Stimulated activated CD4-positive, alpha-beta T cell treated with anti-CD3 and anti-CD28 coated beads, Interleukin-4, amount 100 ng/mL, for 24 hours (primary cell): Measurements from ENCODE around the gene ABHD4.

ENCODE experiments used
- DNase-seq: peaks from one replicate; pipeline ENCODE4 v3.0.0-alpha.2; 2020

Gene ABHD4

DNA sequence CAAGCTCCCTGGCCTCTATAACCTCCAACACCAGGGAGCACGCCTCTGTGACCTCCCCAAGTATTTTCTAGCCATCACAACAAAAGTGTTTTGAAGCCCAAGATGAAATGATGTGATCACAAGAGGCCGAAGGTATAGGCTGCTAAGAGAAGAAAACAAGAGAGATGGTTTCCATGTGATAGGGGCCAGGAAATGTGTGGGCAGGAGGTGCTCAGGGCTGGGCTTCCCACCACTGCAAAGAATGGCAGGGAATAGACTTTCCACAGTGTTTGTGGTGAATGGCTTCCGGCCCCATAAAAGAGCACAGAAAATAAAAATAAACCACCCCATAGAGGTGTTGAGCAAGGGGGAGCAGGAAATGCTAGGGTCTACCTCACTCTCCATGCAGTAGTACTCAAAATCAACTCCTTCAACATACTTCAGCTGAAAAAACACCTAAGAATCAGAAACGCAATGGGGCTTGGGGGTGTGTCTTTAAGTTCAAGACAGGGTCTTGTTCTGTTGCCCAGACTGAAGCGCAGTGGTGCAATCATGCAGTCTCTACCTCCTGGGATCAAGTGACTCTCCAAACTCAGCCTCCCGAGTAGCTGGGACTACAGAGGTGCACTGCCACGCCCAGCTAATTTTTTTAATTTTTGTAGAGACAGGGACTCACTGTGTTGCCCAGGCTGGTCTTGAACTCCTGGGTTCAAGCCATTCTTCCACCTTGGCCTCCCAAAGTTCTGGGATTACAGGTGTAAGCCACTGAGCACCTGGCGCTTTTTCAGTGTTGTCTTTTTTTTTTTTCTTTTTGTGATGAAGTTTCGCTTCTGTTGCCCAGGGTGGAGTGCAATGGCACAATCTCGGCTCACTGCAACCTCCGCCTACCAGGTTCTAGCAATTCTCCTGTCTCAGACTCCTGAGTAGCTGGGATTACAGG is 36.2 kb upstream of the ABHD4 start:
- peak; percentile 79 for DNase-seq

DNA sequence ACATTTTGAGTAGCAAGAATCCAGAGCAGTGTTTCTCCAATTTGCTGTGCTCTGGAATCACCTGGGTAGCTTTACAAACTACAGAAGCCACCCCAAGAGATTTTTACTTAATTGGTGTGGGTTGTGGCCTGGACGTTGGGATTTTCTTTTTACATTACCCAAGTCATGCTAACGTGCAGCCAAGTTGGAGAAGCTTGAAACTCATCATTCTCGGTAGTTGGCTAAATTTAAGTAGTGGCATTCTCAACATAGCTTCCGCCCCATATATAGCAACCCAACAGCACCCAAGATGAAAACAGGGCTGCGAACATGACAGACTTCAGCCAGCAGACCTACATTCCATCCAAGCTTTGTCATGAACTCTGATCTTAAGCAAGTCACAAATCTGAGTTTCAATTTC is 34.1 kb upstream of the ABHD4 start:
- DNase-seq, result no peak

GRCh38 chr14:22564463-22564862 is 33.6 kb upstream of the ABHD4 start:
- DNase-seq, result no peak

DNA sequence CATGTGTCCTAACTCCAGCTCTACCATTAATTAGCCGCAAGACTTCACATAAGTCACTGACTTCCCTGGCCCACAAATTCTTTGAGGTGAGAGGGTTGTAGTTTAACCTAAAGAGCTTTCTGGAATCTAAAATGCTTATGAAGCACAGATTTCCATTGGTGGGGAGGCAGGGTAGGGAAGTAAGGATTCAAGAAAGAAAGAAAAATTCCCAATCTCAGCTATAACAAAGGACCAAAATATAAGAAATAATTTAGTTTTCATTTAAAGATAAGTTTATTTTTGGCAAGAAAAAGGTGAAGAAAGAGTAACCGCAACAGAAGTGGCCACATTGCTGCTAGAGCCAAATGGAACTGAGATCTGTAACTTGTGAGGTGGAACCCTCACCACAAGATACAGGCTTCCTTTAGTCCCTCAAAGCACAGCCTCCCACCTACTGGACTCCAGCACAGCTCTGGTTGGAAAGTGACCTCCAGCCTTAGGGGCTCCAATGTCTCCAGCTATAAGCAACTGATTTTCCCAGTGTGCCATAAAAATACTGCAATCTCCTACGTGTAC is 32.6 kb upstream of the ABHD4 start:
- DNase-seq, result peak; percentile 11

DNA sequence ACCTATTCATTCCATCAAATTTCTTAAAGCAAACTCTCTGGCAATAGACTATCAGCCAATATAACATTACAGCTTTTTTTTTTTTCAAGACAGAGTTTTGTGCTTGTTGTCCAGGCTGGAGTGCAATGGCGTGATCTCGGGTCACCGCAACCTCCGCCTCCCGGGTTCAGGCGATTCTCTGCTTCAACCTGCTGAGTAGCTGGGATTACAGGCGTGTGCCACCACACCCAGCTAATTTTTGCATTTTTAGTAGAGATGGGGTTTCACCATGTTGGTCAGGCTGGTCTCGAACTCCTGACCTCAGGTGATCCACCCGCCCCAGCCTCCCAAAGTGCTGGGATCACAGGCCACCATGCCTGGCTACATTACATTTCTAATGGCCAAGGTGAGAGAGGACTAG is 31.8 kb upstream of the ABHD4 start:
- DNase-seq, result peak; percentile 11

DNA sequence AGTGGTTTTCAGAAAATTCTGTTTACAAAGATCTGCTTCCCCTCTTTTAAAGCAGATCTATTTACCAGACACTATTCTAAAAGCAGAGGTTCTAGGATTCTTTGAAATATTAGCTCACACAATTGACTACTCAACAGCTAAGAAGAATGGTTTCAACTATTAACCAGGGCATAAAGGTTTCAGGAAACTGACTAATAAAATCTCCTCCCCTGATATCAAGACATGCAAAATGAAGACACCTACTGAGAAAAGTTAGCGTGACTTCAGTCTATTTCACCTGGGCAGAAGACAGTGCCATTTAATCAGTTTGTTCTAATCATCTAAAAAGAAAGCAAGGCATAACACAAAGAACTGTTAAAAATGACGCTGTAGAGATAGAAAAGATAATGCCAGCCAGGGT is 31.3 kb upstream of the ABHD4 start:
- DNase-seq, result no peak

DNA sequence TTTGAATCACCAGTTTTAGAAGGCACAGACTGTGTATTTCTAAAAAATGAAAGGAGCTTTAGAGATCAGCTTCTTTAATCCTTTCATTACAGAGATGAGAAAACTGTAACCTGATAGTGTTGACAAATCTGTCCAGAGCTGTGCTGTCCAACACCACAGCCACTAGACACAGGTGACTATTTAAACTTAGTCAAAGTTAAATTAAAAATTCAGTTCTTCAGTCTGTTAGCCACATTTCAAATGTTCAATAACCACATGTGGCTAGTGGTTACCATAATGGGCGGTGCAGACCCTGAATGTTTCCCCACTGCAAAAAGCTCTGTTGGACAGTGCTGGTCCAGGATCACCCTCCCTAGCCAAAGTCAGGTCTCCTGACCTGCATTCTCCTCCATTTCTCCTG is 30.7 kb upstream of the ABHD4 start:
- peak; percentile 7 for DNase-seq

DNA sequence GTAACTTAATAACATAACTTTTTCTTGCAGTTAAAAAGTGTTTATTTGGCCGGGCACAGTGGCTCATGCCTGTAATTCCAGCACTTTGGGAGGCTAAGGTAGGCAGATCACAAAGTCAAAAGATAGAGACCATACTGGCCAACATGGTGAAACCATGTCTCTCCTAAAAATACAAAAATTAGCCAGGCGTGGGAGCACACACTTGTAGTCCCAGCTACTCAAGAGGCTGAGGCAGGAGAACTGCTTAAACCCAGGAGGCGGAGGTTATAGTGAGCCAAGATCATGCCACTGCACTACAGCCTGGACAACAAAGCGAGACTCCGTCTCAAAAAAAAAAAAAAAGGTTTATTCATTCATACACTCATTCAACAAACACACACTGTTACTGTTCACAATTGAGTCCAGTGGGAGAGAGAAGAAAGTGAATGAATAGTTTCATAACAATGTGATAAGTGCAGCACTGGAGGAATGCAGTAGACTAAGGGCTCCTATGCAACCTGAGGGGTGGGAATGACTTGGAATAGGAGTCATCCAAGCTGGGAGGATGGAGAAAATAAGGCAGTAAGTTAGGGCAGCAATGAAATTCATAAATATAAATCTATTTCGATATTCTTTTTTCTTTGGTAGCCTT is 28.9 kb upstream of the ABHD4 start:
- no peak for DNase-seq

GRCh38 chr14:22569737-22570131 is 28.4 kb upstream of the ABHD4 start:
- DNase-seq, result no peak

DNA sequence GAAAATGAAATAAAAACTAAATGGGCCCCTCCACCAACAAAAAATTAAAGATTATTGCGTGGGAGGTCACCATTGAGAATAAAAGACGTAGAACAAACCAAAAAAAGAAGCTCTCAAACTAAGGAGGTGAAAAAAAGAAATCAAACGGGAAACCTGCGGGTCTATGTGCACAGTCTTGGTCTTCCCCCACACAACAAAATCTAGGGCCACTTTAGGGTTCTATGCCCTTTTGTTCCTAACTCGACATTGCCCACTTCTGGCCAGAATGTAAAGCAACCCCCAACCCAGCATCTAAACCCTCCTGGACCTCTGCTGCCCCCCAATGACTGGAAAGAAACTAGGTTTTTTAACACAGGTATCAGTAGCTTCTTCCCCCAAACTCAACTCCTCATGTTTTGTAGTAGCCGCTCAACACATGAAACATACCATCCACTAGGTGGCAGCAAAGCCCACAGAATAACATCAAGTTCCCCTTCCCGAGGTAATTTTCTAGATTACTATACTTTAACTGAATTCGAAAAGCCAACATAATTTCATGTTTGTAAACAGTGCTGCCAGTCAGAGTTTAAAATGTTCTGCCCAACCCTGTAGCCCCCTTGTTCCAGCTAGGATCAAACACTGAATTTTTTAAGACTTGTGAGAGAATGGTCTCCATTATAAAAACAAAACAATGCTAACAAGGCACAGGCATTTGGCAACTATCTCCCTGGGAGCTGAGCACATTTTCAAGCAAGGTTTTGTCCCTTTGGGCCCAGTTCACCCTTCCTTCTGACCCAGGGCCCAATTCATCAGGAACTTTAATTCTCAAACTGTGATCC is 27.8 kb upstream of the ABHD4 start:
- peak; percentile 90 for DNase-seq

- DNase-seq, result no peak
These were observed 25.5 kb upstream of the ABHD4 start for GRCh38 chr14:22572562-22573058.

- DNase-seq, result no peak
These were observed 24.3 kb upstream of the ABHD4 start for GRCh38 chr14:22573804-22574203.

- no peak for DNase-seq
These were observed 20.7 kb upstream of the ABHD4 start for GRCh38 chr14:22577334-22577908.

DNA sequence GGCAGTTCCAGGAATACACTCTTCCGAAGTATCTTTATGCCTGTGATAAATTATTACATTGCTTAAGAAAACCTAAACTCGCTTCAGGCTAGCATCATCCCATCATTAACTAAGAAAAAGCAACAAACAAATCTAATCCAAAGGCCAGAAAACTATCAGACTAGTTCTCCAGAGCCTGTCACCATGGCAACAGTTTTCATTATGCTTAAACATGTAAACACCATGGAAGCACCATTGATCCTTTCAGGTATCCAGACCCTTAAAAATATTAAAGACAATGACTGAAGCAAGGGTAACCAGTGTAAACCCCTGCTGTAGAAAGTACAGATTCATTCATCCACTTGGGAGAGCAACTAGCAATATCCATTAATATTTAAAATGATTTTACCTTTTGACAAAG is 18.9 kb upstream of the ABHD4 start:
- DNase-seq, result no peak

DNA sequence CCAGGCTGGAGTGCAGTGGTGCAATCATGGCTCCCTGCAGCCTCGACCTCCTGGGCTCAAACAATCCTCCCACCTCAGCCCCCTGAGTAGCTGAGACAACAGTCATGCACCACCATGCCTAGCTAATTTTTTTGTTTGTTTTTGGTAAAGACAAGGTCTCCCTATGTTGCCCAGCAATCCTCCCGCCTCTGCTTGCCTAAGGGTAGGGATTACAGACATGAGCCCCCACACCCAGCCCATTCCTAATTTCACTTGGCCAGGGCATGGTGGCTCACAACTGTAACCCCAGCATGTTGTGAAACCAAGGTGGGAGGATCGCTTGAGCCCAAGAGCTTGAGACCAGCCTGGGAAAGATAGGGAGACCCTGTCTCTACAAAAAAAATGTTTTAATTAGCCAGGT is 18.2 kb upstream of the ABHD4 start:
- no peak for DNase-seq

DNA sequence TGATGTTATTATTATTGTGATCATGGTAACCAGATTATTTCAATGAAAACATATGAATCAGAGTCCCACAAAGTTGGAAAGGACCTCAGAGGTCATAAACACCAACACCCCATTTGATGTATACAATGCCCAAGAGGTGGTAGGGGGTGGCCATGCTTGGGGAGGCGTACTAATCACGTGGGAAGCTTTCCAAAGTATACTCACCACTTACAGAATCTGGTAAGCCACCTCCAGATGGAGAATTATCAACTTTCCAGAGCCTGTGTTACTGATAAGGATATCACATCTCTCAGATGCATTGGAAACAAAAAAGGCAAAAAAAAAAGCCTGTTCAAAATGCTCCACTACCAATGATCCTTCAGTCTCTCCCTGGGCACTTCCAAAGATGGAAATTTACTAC is 17.5 kb upstream of the ABHD4 start:
- DNase-seq, result no peak

- peak; percentile 11 for DNase-seq
These were observed 14.1 kb upstream of the ABHD4 start for GRCh38 chr14:22583994-22584393.

GRCh38 chr14:22587247-22587646 is 10.9 kb upstream of the ABHD4 start:
- DNase-seq, result no peak

DNA sequence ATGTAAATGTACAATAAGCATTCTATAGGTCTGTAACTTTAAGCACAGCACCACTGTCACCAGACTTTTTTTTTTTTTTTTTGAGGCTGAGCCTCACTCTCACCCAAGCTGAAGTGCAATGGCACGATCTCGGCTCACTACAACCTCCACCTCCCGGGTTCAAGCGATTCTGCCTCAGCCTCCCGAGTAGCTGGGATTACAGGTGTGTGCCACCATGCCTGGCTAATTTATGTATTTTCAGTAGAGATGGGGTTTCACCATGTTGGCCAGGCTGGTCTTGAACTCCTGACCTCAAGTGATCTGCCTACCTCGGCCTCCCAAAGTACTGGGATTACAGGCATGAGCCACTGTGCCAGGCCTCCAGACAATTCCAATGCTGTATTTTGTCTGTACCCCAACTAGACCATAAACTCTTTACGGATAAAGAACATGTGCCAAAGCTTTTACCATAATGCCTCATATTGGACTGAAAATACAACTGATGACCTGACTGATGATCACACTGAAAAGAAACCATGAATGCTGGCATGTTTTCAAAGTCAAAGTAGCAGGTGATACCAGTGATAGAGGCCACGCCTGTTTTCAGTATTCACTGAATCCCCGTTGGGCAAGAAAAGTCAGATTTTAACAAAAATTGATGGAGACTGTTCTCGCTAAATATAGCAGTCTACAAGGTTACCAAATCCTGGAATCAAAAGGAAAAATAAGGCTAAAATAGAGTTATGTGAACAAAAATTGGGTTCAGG is 10.2 kb upstream of the ABHD4 start:
- DNase-seq, result peak; percentile 33

GRCh38 chr14:22588526-22589095 is 9.5 kb upstream of the ABHD4 start:
- DNase-seq, result peak; percentile 59

- peak; percentile 99 for DNase-seq
These were observed 8.8 kb upstream of the ABHD4 start, which contains the start of gene DAD1 for GRCh38 chr14:22589096-22589839. DAD1 (minus strand) TSS chr14:22589224; CDS start chr14:22589157, 67 bp downstream.
